GM21619 (cell line): ENCODE results near the gene CRPPA.
"Not testable (repeated sequence)": the region's sequence is repeated elsewhere in the genome, so short reads cannot be mapped to it uniquely, and the experiment has no call there.

ENCODE experiments used
- ATAC-seq: cut with Tn5 transposase; IDR thresholded peaks from one replicate; pipeline ENCODE4 v1.9.1; 2021; ENCODE audit not compliant: unreplicated experiment

The CRPPA gene

GRCh38 chr7:16398146-16399017, 23.0 kb downstream of the CRPPA start:
- no peak for ATAC-seq

GRCh38 chr7:16397501-16398145, 23.7 kb downstream of the CRPPA start:
- no peak for ATAC-seq

GRCh38 chr7:16396766-16397500, 24.4 kb downstream of the CRPPA start:
- no peak for ATAC-seq

GRCh38 chr7:16395121-16395520, 26.2 kb downstream of the CRPPA start:
- ATAC-seq = no peak

GRCh38 chr7:16393862-16394422, 27.4 kb downstream of the CRPPA start:
- ATAC-seq = no peak

- ATAC-seq = no peak
These were observed 28.3 kb downstream of the CRPPA start for GRCh38 chr7:16392990-16393523.

GRCh38 chr7:16383786-16384185, 37.6 kb downstream of the CRPPA start:
- ATAC-seq = not testable (repeated sequence)

- not testable (repeated sequence) for ATAC-seq
These were observed 38.2 kb downstream of the CRPPA start for GRCh38 chr7:16383103-16383502.
